K562 (cell line): Measurements from ENCODE around the gene CEP120. TPM values are rescaled to one million over a fixed set of nuclear protein-coding genes. Genes with fewer than 3 reads are reported as not detected.

Experiments
- ATAC-seq: fragments of 200-7000 bp; cut with Tn5 transposase; 3 replicates; pipeline ENCODE4 v1.9.1; 2020; ENCODE audit warnings: moderate library complexity
- BruUV-seq: library from RNA; stranded (reverse); fragments of 400-500 nt; replicated peaks from 2 replicates; lab custom pipeline; 2021; lab: Mats Ljungman, UMichigan
- CTCF ChIA-PET: fragments of 300-600 bp; formaldehyde crosslinking; extraction: SDS; loops from one replicate; lab custom pipeline; 2021; ENCODE audit warnings: low intra/inter-chr PET ratio; lab: Yijun Ruan, JAX
- POLR2A ChIA-PET: fragments of 300-600, 350-650 bp; sonication (Branson Sonifier 250); formaldehyde crosslinking; extraction: SDS; loops from one replicate; lab custom pipeline; 2021; ENCODE audit warnings: antibody characterized with exemption, inconsistent platforms; lab: Yijun Ruan, JAX
- DNase-seq, 4 experiments: peaks; one replicate each; pipeline versions ENCODE4 v3.0.0 to v3.0.0-alpha.2; 2011 to 2018; ENCODE audit warnings: low spot score in 3 of 4, mixed read lengths in 3 of 4; ENCODE audit errors: extremely low read depth in 1 of 4
- FAIRE-seq: peaks from 2 replicates; lab custom pipeline; 2011; peaks lifted over from hg19 to GRCh38; lab: Jason Lieb, UNC
- H2AFZ ChIP-seq: 2 replicates; pipeline ENCODE4 v1.6.0; 2011; ENCODE audit warnings: low read depth, low read length, control low read depth, inconsistent platforms
- H3K27ac ChIP-seq: fragments of 200-600 bp; 3 replicates; pipeline ENCODE4 v1.8.0; 2011; ENCODE audit warnings: low read depth, mild to moderate bottlenecking, control low read depth, inconsistent platforms, low read length, moderate library complexity, mixed read lengths; ENCODE audit errors: extremely low read depth
- H3K27me3 ChIP-seq, 2 experiments: fragments of 300-600 bp in 1 of 2; 2 replicates in 1 of 2; 3 replicates in 1 of 2; pipeline versions ENCODE4 v1.6.0 to v1.8.0; 2011; ENCODE audit warnings: inconsistent platforms in 2 of 2, low read length in 2 of 2, mild to moderate bottlenecking in 1 of 2, mixed read lengths in 1 of 2, moderate library complexity in 1 of 2; ENCODE audit not compliant: control insufficient read depth in 2 of 2, insufficient read depth in 2 of 2
- H3K36me3 ChIP-seq: fragments of 300-600 bp; 3 replicates; pipeline ENCODE4 v1.8.0; 2011; ENCODE audit warnings: mild to moderate bottlenecking, low read length, inconsistent platforms; ENCODE audit not compliant: control insufficient read depth, insufficient read depth
- H3K4me1 ChIP-seq, 2 experiments: fragments of 200-600 bp in 1 of 2; replicated peaks in 1 of 2; 2 replicates in 1 of 2; 3 replicates in 1 of 2; pipeline versions ENCODE4 v1.5.1 to v1.8.0; 2011; ENCODE audit warnings: inconsistent platforms in 2 of 2, low read length in 2 of 2, mild to moderate bottlenecking in 1 of 2, mixed read lengths in 1 of 2, moderate library complexity in 1 of 2; ENCODE audit not compliant: control insufficient read depth in 2 of 2, insufficient read depth in 2 of 2
- H3K4me2 ChIP-seq: 2 replicates; pipeline ENCODE4 v1.6.1; 2011; ENCODE audit warnings: low read length, control low read depth, inconsistent platforms, mixed read lengths; ENCODE audit not compliant: insufficient read depth
- H3K4me3 ChIP-seq: fragments of 200-600 bp; sonication (generic), shearing (Covaris generic); 2 replicates; pipeline ENCODE4 v1.5.1; 2016; ENCODE audit warnings: control low read depth, inconsistent platforms
- H3K79me2 ChIP-seq: fragments of 200-600 bp; 3 replicates; pipeline ENCODE4 v1.8.0; 2011; ENCODE audit warnings: low read length, inconsistent platforms; ENCODE audit not compliant: control insufficient read depth, insufficient read depth
- H3K9ac ChIP-seq, 2 experiments: 2 replicates each; pipeline versions ENCODE4 v1.6.0 to v1.6.1; 2011; ENCODE audit warnings: low read depth in 2 of 2, low read length in 2 of 2, control low read depth in 1 of 2, inconsistent platforms in 1 of 2, mild to moderate bottlenecking in 1 of 2, mixed read lengths in 1 of 2; ENCODE audit not compliant: insufficient read depth in 1 of 2
- H3K9me1 ChIP-seq: one replicate; pipeline ENCODE4 v1.6.0; 2011; ENCODE audit warnings: inconsistent platforms, mild to moderate bottlenecking, low read length, moderate library complexity; ENCODE audit not compliant: control insufficient read depth, insufficient read depth
- H3K9me3 ChIP-seq: replicated peaks from 2 replicates; pipeline ENCODE4 v1.5.1; 2011; ENCODE audit warnings: low read depth, low read length, inconsistent platforms; ENCODE audit not compliant: control insufficient read depth, insufficient read depth
- H4K20me1 ChIP-seq: replicated peaks from 2 replicates; pipeline ENCODE4 v1.6.1; 2011; ENCODE audit warnings: low read length, inconsistent platforms, mixed read lengths; ENCODE audit not compliant: control insufficient read depth, insufficient read depth
- ARNT ChIP-seq, 2 experiments: fragments of 450-650 bp; IDR thresholded peaks; 2 replicates each; pipeline ENCODE4 v1.6.1; 2016; ENCODE audit warnings: mild to moderate bottlenecking in 1 of 2
- CHD4 ChIP-seq: fragments of 200-600 bp; sonication (generic); IDR thresholded peaks from 3 replicates; pipeline ENCODE4 v1.6.1; 2012; ENCODE audit warnings: low read depth, mild to moderate bottlenecking, mixed read lengths, low read length, inconsistent platforms; ENCODE audit not compliant: insufficient read depth, insufficient replicate concordance, poor library complexity, severe bottlenecking
- HDAC8 ChIP-seq: fragments of 450-650 bp; IDR thresholded peaks from 2 replicates; pipeline ENCODE4 v1.6.1; 2016; ENCODE audit warnings: mild to moderate bottlenecking, missing genetic modification characterization, moderate library complexity, missing compliant biosample characterization
- MCM2 ChIP-seq: fragments of 450-650 bp; IDR thresholded peaks from 2 replicates; pipeline ENCODE4 v1.6.1; 2017; ENCODE audit warnings: low read depth, mild to moderate bottlenecking
- MEF2D ChIP-seq: conservative IDR thresholded peaks from 2 replicates; pipeline ENCODE4 v1.6.1; 2016; ENCODE audit warnings: low read depth, missing genetic modification characterization, missing compliant biosample characterization
- SPI1 ChIP-seq: IDR thresholded peaks from 2 replicates; pipeline ENCODE4 v1.6.1; 2011; ENCODE audit warnings: low read depth, low read length, control low read depth, borderline replicate concordance
- TBL1XR1 ChIP-seq, 2 experiments: IDR thresholded peaks; 2 replicates each; pipeline ENCODE4 v1.6.1; 2012; ENCODE audit warnings: improper control_type of control experiment in 2 of 2, low read length in 2 of 2, mild to moderate bottlenecking in 1 of 2
- USF2 ChIP-seq: sonication (generic); formaldehyde crosslinking; IDR thresholded peaks from 2 replicates; pipeline ENCODE4 v1.5.0; 2020; ENCODE audit warnings: missing genetic modification reagents
- ZFP1 ChIP-seq: fragments of 450-650 bp; formaldehyde crosslinking; IDR thresholded peaks from 2 replicates; pipeline ENCODE4 v1.4.0; 2020; ENCODE audit warnings: mild to moderate bottlenecking, mixed read lengths
- ZNF3 ChIP-seq: fragments of 250-450 bp; sonication (Bioruptor Pico); IDR thresholded peaks from 2 replicates; pipeline ENCODE4 v1.5.0; 2021; ENCODE audit warnings: mild to moderate bottlenecking, moderate library complexity
- ZNF311 ChIP-seq: fragments of 250-450 bp; sonication (Bioruptor Pico); IDR thresholded peaks from 2 replicates; pipeline ENCODE4 v1.4.0; 2020; ENCODE audit warnings: mild to moderate bottlenecking, moderate library complexity
- ZNF511 ChIP-seq: sonication (generic); formaldehyde crosslinking; IDR thresholded peaks from 2 replicates; pipeline ENCODE4 v1.8.0; 2022; ENCODE audit warnings: mild to moderate bottlenecking, missing genetic modification reagents
- ZNF77 ChIP-seq: fragments of 250-450 bp; sonication (Bioruptor Pico); IDR thresholded peaks from 2 replicates; pipeline ENCODE4 v1.5.0; 2020
- WGBS: fragments of 100-300 bp; shearing (Covaris generic); methylation state at CpG from one replicate; pipeline ENCODE4 v1.1.6; 2016; ENCODE audit warnings: low coverage, mixed read lengths; ENCODE audit not compliant: insufficient coverage; ENCODE audit errors: missing lambda C conversion rate; 5-methylcytosine and 5-hydroxymethylcytosine counted together
- in situ Hi-C: fragments of 300-500 bp; cut with MboI; formaldehyde crosslinking; loops from 4 replicates; pipeline ENCODE4 v1.15.0; 2018; ENCODE audit warnings: inconsistent platforms, mixed read lengths
- intact Hi-C: fragments of 100-400 bp; cut with micrococcal nuclease; formaldehyde crosslinking; loops from 2 replicates; pipeline ENCODE4 v1.14.2; 2022
- polyA plus RNA-seq, 8 experiments: library from polyadenylated mRNA; depleted of rRNA in 4 of 8; stranded (reverse) in 5 of 8; unstranded in 3 of 8; fragments of >200 nt; fragmentation: Nextera tagmentation in 2 of 8; fragmentation: Illumina TruSeq in 1 of 8; extraction: Ambion mirVana in 2 of 8; extraction: Trizol in 1 of 8; gene quantifications; 2 replicates each; pipeline versions ENCODE4 v1.2.1 to v1.2.3, GENCODE V29; 2011 to 2014; ENCODE audit warnings: inconsistent platforms in 1 of 8, missing spikeins in 1 of 8
- total RNA-seq, 7 experiments: library from RNA; depleted of rRNA in 6 of 7; stranded (reverse); fragments of >200 nt in 6 of 7; fragmentation: Illumina TruSeq in 2 of 7; extraction: Trizol in 2 of 7; gene quantifications; 2 replicates each; pipeline versions ENCODE4 v1.2.1 to v1.2.3, GENCODE V29; 2011 to 2021; ENCODE audit warnings: low replicate concordance in 1 of 7
- TF ChIP-seq, protein P1 (sequence below), 3 experiments: IDR thresholded peaks in 2 of 3; conservative IDR thresholded peaks in 1 of 3; 2 replicates each; pipeline ENCODE4 v1.5.1; 2011 to 2012; ENCODE audit warnings: low read length in 3 of 3, mild to moderate bottlenecking in 3 of 3, control low read depth in 2 of 3, improper control_type of control experiment in 1 of 3, inconsistent platforms in 1 of 3, low read depth in 1 of 3, mixed read lengths in 1 of 3, moderate library complexity in 1 of 3; ENCODE audit not compliant: insufficient read depth in 2 of 3

Gene CEP120
- total and polyA plus RNA-seq, 9 of the 15 experiments (the other 6 are each of a cell fraction or from before 2014, with no cell fraction given) = 3.3 to 24.9 (median 14.4) TPM

- DNase-seq = no peak
- Histone ChIP-seq H2AFZ (no peak overlapping the region), H3K9ac (no peak overlapping the region), H3K4me2 (no peak overlapping the region), H3K4me3 (no peak overlapping the region), H3K36me3 (peaks cover 56% of the 10 kb centered on the region), H3K27me3 (no peaks in the 10 kb centered on the region), H3K9me1 (no peaks in the 10 kb centered on the region), H3K27ac (no peak overlapping the region), H4K20me1 (no peaks in the 10 kb centered on the region), H3K9me3 (no peaks in the 10 kb centered on the region), H3K79me2 (no peaks in the 10 kb centered on the region), H3K4me1 (no peaks in the 10 kb centered on the region)
- BruUV-seq = no TSS peak
- in situ Hi-C loops (no loop called here), intact Hi-C loops (no loop called here)
- ATAC-seq = no peak
- FAIRE-seq = no peak
- peak; percentile 62 for TF ChIP-seq SPI1
- no peak for TF ChIP-seq ARNT (IDR thresholded peaks at IDR 0.05)
- 100% methylated on average over 1 of the region's 1 CpG for WGBS
- ChIA-PET POLR2A (no interaction called here), CTCF (no interaction called here)
Observed at GRCh38 chr5:123398058-123398733, 25.0 kb downstream of the CEP120 start.

- BruUV-seq = no TSS peak
- H3K36me3 ChIP-seq = peaks cover 55% of the 10 kb centered on the region
- in situ Hi-C loops = no loop called here
- TF ChIP-seq CHD4 = no peak
- no peak for TF ChIP-seq HDAC8 (tag)
- no peak for TF ChIP-seq ZNF77
- TF ChIP-seq USF2 (CRISPR knock-in tag) = no peak
- TF ChIP-seq ZNF511 (CRISPR knock-in tag) = no peak
- TF ChIP-seq TBL1XR1 (IDR thresholded peaks at IDR 0.05; ENCODE audit: low read length in 2 of 2) = no peak
- TF ChIP-seq MCM2 = no peak
- no peak for TF ChIP-seq MEF2D
- TF ChIP-seq ZFP1 (CRISPR knock-in tag) = no peak
- TF ChIP-seq ZNF3 = no peak
- TF ChIP-seq, protein P1, sequence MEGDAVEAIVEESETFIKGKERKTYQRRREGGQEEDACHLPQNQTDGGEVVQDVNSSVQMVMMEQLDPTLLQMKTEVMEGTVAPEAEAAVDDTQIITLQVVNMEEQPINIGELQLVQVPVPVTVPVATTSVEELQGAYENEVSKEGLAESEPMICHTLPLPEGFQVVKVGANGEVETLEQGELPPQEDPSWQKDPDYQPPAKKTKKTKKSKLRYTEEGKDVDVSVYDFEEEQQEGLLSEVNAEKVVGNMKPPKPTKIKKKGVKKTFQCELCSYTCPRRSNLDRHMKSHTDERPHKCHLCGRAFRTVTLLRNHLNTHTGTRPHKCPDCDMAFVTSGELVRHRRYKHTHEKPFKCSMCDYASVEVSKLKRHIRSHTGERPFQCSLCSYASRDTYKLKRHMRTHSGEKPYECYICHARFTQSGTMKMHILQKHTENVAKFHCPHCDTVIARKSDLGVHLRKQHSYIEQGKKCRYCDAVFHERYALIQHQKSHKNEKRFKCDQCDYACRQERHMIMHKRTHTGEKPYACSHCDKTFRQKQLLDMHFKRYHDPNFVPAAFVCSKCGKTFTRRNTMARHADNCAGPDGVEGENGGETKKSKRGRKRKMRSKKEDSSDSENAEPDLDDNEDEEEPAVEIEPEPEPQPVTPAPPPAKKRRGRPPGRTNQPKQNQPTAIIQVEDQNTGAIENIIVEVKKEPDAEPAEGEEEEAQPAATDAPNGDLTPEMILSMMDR (IDR thresholded peaks at IDR 0.05 in 2 of 3, conservative IDR thresholded peaks at IDR 0.05 in 1 of 3; ENCODE audit: insufficient read depth in 2 of 3, low read depth in 1 of 3, low read length in 3 of 3) = no peak
- no peak for TF ChIP-seq ZNF311 (CRISPR knock-in tag)
Observed at GRCh38 chr5:123397538-123397937, 25.7 kb downstream of the CEP120 start.

More at GRCh38 chr5:123397538-123397937, 25.7 kb downstream of the CEP120 start:
- DNase-seq (no peak), ATAC-seq (no peak), FAIRE-seq (no peak)
- H3K4me3 ChIP-seq = no peak overlapping the region
- H2AFZ ChIP-seq = no peak overlapping the region
- H4K20me1 ChIP-seq = no peaks in the 10 kb centered on the region
- no peaks in the 10 kb centered on the region for H3K27me3 ChIP-seq
- H3K9ac ChIP-seq = no peak overlapping the region
- ChIA-PET CTCF (no interaction called here), POLR2A (no interaction called here)
- no peaks in the 10 kb centered on the region for H3K4me1 ChIP-seq
- no peak overlapping the region for H3K4me2 ChIP-seq
- H3K9me3 ChIP-seq = no peaks in the 10 kb centered on the region
- no peak overlapping the region for H3K27ac ChIP-seq
- H3K79me2 ChIP-seq = no peaks in the 10 kb centered on the region
- WGBS = 86% methylated on average over 3 of the region's 3 CpGs
- intact Hi-C loops = no loop called here
- H3K9me1 ChIP-seq = no peaks in the 10 kb centered on the region
